Tibial nerve (tissue), 4 donors: ENCODE data around the gene DKC1. TPM values are rescaled to one million over a fixed set of nuclear protein-coding genes. Genes with fewer than 3 reads are reported as not detected.
"Not testable (repeated sequence)": the region's sequence is repeated elsewhere in the genome, so short reads cannot be mapped to it uniquely, and the experiment has no call there.

Experiments
- DNase-seq, 2 donors: peaks; one replicate each; pipeline ENCODE4 v3.0.0-alpha.2; 2019; ENCODE audit warnings: low spot score in 2 of 2
- H3K27ac ChIP-seq, 4 donors: fragments of 200-600 bp; sonication (generic) in 3 of 4; one replicate each; pipeline ENCODE4 v1.5.1; 2017 to 2019; ENCODE audit warnings: mild to moderate bottlenecking in 1 of 4
- H3K27me3 ChIP-seq, 2 donors: fragments of 200-600 bp; sonication (generic) in 1 of 2; one replicate each; pipeline versions ENCODE4 v1.5.1 to v1.6.0; 2017 to 2019
- H3K36me3 ChIP-seq, 3 donors: fragments of 200-600 bp; sonication (generic); one replicate each; pipeline ENCODE4 v1.5.1; 2018 to 2019
- H3K4me1 ChIP-seq, 4 donors: fragments of 200-600 bp; sonication (generic) in 3 of 4; one replicate each; pipeline ENCODE4 v1.5.1; 2017 to 2019
- H3K4me3 ChIP-seq, 4 donors: fragments of 200-600 bp; sonication (generic) in 3 of 4; one replicate each; pipeline ENCODE4 v1.5.1; 2017 to 2019; ENCODE audit warnings: mild to moderate bottlenecking in 1 of 4, moderate library complexity in 1 of 4
- H3K9me3 ChIP-seq, 4 donors: fragments of 200-600 bp; sonication (generic) in 3 of 4; one replicate each; pipeline ENCODE4 v1.5.1; 2017 to 2019
- CTCF ChIP-seq, 5 experiments: fragments of 200-600 bp in 3 of 5; fragments of 450-650 bp in 2 of 5; sonication (generic) in 3 of 5; IDR thresholded peaks; one replicate each; pipeline ENCODE4 v1.5.1; 2016 to 2019; ENCODE audit warnings: antibody characterized with exemption in 5 of 5, mild to moderate bottlenecking in 3 of 5, moderate library complexity in 2 of 5
- EP300 ChIP-seq, 2 donors: sonication (generic); formaldehyde crosslinking; IDR thresholded peaks; one replicate each; pipeline ENCODE4 v1.6.1; 2017; ENCODE audit warnings: antibody characterized with exemption in 2 of 2, mild to moderate bottlenecking in 1 of 2
- POLR2A ChIP-seq, 2 donors: fragments of 450-650 bp; IDR thresholded peaks; one replicate each; pipeline ENCODE4 v1.6.1; 2017; ENCODE audit warnings: antibody characterized with exemption in 2 of 2, mild to moderate bottlenecking in 2 of 2, moderate library complexity in 2 of 2
- WGBS, 2 donors: methylation state at CpG; one replicate each; pipeline ENCODE4 v1.1.5; 2018; 5-methylcytosine and 5-hydroxymethylcytosine counted together
- small RNA-seq: library from RNA; depleted of rRNA; stranded (forward); fragments of <200 nt; gene quantifications from one replicate; pipeline ENCODE3, GENCODE V24; 2016
- total RNA-seq, 4 donors: library from RNA; depleted of rRNA; stranded (reverse); fragments of >200 nt; gene quantifications; one replicate each; pipeline ENCODE4 v1.1.0, GENCODE V29; 2016

The DKC1 gene
- total RNA-seq, 4 donors from 2014 or later, result 24.1 to 37.8 (median 29.4) TPM

DNA sequence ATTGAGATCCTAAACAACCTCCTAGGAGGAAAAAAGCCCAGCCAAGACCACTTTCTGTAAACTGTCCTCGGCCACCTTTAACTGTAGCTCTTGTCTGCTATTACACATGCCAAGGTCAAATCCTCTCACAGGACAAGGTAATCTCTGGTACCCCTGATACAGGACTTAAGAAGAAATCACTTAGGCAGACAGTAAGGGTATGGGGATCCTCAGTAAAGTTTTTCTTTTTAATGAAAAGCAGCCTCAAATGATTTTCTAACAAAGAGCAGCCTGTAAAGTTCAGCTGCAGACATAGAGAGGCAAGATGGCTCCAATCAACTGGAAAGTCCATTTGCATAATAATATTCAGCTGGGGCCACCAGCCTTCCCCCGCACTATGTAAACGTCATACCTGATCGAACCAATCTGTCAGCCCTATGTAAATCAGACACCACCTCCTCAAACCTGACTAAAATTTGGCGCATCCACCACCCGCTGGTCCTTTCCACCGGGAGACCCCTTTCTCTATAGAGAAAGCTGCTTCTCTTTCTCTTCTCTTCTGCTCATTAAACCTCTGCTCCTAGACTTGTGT, 57.2 kb downstream of the DKC1 start:
- Histone ChIP-seq H3K9me3 (no peaks in the 10 kb centered on the region), H3K27me3 (no peaks in the 10 kb centered on the region), H3K4me3 (no peak overlapping the region), H3K27ac (no peak overlapping the region), H3K4me1 (no peaks in the 10 kb centered on the region), H3K36me3 (no peaks in the 10 kb centered on the region)
- no peak for TF ChIP-seq POLR2A (IDR thresholded peaks at IDR 0.05)
- no peak for TF ChIP-seq CTCF (IDR thresholded peaks at IDR 0.05)
- no peak for TF ChIP-seq EP300 (IDR thresholded peaks at IDR 0.05)
- 73 to 79% methylated on average over 7 of the region's 7 CpGs for WGBS, 2 donors
- DNase-seq, result no peak

- TF ChIP-seq CTCF (IDR thresholded peaks at IDR 0.05) (no peak), POLR2A (IDR thresholded peaks at IDR 0.05) (no peak), EP300 (IDR thresholded peaks at IDR 0.05) (no peak)
- H3K9me3 ChIP-seq, result no peaks in the 10 kb centered on the region
- H3K36me3 ChIP-seq, result no peaks in the 10 kb centered on the region
- H3K4me3 ChIP-seq, result no peak overlapping the region
- H3K27ac ChIP-seq, result no peak overlapping the region
- no peaks in the 10 kb centered on the region for H3K4me1 ChIP-seq
- no peak for DNase-seq
- H3K27me3 ChIP-seq, result no peaks in the 10 kb centered on the region
These were observed 58.9 kb downstream of the DKC1 start for GRCh38 chrX:154821523-154821922.

GRCh38 chrX:154822029-154822428, 59.4 kb downstream of the DKC1 start:
- no peak for DNase-seq
- H3K27me3 ChIP-seq, result no peaks in the 10 kb centered on the region

DNA sequence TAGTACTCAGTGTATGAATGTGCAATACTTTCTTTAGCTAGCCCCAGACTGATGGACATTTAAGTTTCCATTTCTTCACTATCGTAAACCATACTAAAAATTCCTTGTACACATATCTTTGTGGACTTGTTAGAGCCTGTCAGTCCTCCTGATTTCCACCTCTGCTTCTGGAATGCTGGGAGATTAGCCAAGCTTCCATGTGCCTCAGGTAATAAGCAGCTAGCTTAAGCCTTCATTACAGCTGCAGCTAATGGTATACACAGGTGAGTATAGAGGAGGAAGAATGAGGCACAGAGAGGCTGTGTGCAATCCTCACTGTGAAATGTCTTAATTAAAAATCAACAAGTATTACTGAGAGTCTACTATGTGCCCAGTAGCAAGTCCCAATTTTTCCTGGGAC, 62.0 kb downstream of the DKC1 start:
- H3K9me3 ChIP-seq, result no peaks in the 10 kb centered on the region
- no peaks in the 10 kb centered on the region for H3K4me1 ChIP-seq
- H3K27me3 ChIP-seq, result no peaks in the 10 kb centered on the region
- TF ChIP-seq CTCF (IDR thresholded peaks at IDR 0.05) (no peak), POLR2A (IDR thresholded peaks at IDR 0.05) (no peak), EP300 (IDR thresholded peaks at IDR 0.05) (no peak)
- no peak overlapping the region for H3K4me3 ChIP-seq
- no peak overlapping the region for H3K27ac ChIP-seq
- no peaks in the 10 kb centered on the region for H3K36me3 ChIP-seq
- DNase-seq, result no peak
- 77 to 78% methylated on average over 1 of the region's 1 CpG for WGBS, 2 donors

More at GRCh38 chrX:154822029-154822428, 59.4 kb downstream of the DKC1 start:
- 66 to 74% methylated on average over 3 of the region's 3 CpGs for WGBS, 2 donors
- Histone ChIP-seq H3K4me1 (no peaks in the 10 kb centered on the region), H3K9me3 (no peaks in the 10 kb centered on the region), H3K4me3 (no peak overlapping the region), H3K36me3 (no peaks in the 10 kb centered on the region), H3K27ac (no peak overlapping the region)
- TF ChIP-seq POLR2A (IDR thresholded peaks at IDR 0.05), result no peak
- TF ChIP-seq CTCF (IDR thresholded peaks at IDR 0.05), result no peak
- no peak for TF ChIP-seq EP300 (IDR thresholded peaks at IDR 0.05)

- H3K9me3 ChIP-seq, H3K27ac ChIP-seq, DNase-seq, H3K4me3 ChIP-seq, H3K36me3 ChIP-seq, H3K27me3 ChIP-seq, H3K4me1 ChIP-seq: not testable (repeated sequence)
- 94% methylated on average over 2 of the region's 3 CpGs; no CpG with 5 or more reads in 1 of the 2 donors for WGBS, 2 donors
These were observed 62.9 kb downstream of the DKC1 start for GRCh38 chrX:154825586-154825985.

Small RNA genes within 50 kb of the gene (small RNA-seq; reads per million reads assigned to genes)
- gene SNORA36A, result not detected

Other genes starting within 250 kb of the DKC1 start
- 10 to 100 TPM; 40.9 to 76.5 (median 55.7) TPM for gene FAM3A, start 246.6 kb upstream of the DKC1 start, total RNA-seq
- 10 to 100 TPM; 30.6 to 89.7 (median 41.8) TPM for gene G6PD, start 216.0 kb upstream of the DKC1 start, total RNA-seq
- 10 to 100 TPM; 14.2 to 43.1 (median 29.0) TPM for gene IKBKG, start 215.2 kb upstream of the DKC1 start, total RNA-seq
- gene CTAG1A, start 177.7 kb upstream of the DKC1 start, total RNA-seq, result not detected
- gene CTAG1B, start 143.6 kb upstream of the DKC1 start, total RNA-seq, result not detected
- gene CTAG2, start 109.3 kb upstream of the DKC1 start, total RNA-seq, result not detected
- 1 to 10 TPM; 5.1 to 7.5 (median 5.8) TPM for gene GAB3, start 11.8 kb upstream of the DKC1 start, total RNA-seq
- gene MPP1, start 42.6 kb downstream of the DKC1 start, total RNA-seq, result 10 to 100 TPM; 14.3 to 43.2 (median 17.0) TPM
- gene SMIM9, start 71.8 kb downstream of the DKC1 start, total RNA-seq, result not detected
- 10 to 100 TPM in 3 of 4 donors, 1 to 10 TPM in 1; 5.5 to 27.3 (median 13.6) TPM for gene F8A1, start 123.5 kb downstream of the DKC1 start, total RNA-seq